Gastroesophageal sphincter (tissue), 4 donors: Measurements from ENCODE around the gene C1QTNF4. TPM values are rescaled to one million over a fixed set of nuclear protein-coding genes. Genes with fewer than 3 reads are reported as not detected.

Source experiments
- ATAC-seq: fragments of 150-250 bp; one replicate; pipeline ENCODE4 v1.9.1; 2016; ENCODE audit warnings: mild to moderate bottlenecking, moderate library complexity
- H3K27ac ChIP-seq, 4 donors: fragments of 200-600 bp; sonication (generic) in 3 of 4; 1 replicate in 3 of 4; 2 replicates in 1 of 4; pipeline ENCODE4 v1.5.1; 2016 to 2019
- H3K27me3 ChIP-seq: fragments of 200-600 bp; sonication (generic); one replicate; pipeline ENCODE4 v1.5.1; 2019
- H3K36me3 ChIP-seq, 2 donors: fragments of 200-600 bp; sonication (generic); one replicate each; pipeline ENCODE4 v1.5.1; 2019; ENCODE audit warnings: control low read depth in 1 of 2
- H3K4me1 ChIP-seq, 3 donors: fragments of 200-600 bp; sonication (generic); 1 replicate in 2 of 3; 2 replicates in 1 of 3; pipeline ENCODE4 v1.5.1; 2016 to 2019; ENCODE audit warnings: control low read depth in 2 of 3
- H3K4me3 ChIP-seq, 2 donors: fragments of 200-600 bp; sonication (generic); one replicate each; pipeline ENCODE4 v1.5.1; 2019; ENCODE audit warnings: mild to moderate bottlenecking in 1 of 2, moderate library complexity in 1 of 2
- H3K9me3 ChIP-seq, 3 donors: fragments of 200-600 bp; sonication (generic); one replicate each; pipeline ENCODE4 v1.5.1; 2017 to 2019; ENCODE audit warnings: control low read depth in 2 of 3
- EP300 ChIP-seq: sonication (generic); formaldehyde crosslinking; IDR thresholded peaks from one replicate; pipeline ENCODE4 v1.6.1; 2017; ENCODE audit warnings: antibody characterized with exemption, mild to moderate bottlenecking
- POLR2A ChIP-seq, 2 donors: fragments of 450-650 bp; IDR thresholded peaks; one replicate each; pipeline ENCODE4 v1.6.1; 2017; ENCODE audit warnings: antibody characterized with exemption in 2 of 2, mild to moderate bottlenecking in 2 of 2, moderate library complexity in 1 of 2
- POLR2AphosphoS5 ChIP-seq: sonication (generic); formaldehyde crosslinking; IDR thresholded peaks from one replicate; pipeline ENCODE4 v1.6.1; 2017; ENCODE audit warnings: antibody characterized with exemption
- WGBS, 2 donors: methylation state at CpG; one replicate each; pipeline ENCODE4 v1.1.5; 2018; ENCODE audit warnings: low coverage in 1 of 2; 5-methylcytosine and 5-hydroxymethylcytosine counted together
- total RNA-seq, 4 donors: library from RNA; depleted of rRNA; stranded (reverse); fragments of >200 nt; gene quantifications; one replicate each; pipeline ENCODE4 v1.1.0, GENCODE V29; 2016
- TF ChIP-seq, protein P1 (sequence below), 4 experiments: fragments of 200-600 bp in 2 of 4; fragments of 450-650 bp in 2 of 4; sonication (generic) in 1 of 4; IDR thresholded peaks; one replicate each; pipeline ENCODE4 v1.5.1; 2017 to 2019; ENCODE audit warnings: antibody characterized with exemption in 4 of 4, mild to moderate bottlenecking in 2 of 4, moderate library complexity in 2 of 4

C1QTNF4 gene
- total RNA-seq, 4 donors from 2014 or later: 0.47 to 5.1 (median 2.3) TPM

DNA sequence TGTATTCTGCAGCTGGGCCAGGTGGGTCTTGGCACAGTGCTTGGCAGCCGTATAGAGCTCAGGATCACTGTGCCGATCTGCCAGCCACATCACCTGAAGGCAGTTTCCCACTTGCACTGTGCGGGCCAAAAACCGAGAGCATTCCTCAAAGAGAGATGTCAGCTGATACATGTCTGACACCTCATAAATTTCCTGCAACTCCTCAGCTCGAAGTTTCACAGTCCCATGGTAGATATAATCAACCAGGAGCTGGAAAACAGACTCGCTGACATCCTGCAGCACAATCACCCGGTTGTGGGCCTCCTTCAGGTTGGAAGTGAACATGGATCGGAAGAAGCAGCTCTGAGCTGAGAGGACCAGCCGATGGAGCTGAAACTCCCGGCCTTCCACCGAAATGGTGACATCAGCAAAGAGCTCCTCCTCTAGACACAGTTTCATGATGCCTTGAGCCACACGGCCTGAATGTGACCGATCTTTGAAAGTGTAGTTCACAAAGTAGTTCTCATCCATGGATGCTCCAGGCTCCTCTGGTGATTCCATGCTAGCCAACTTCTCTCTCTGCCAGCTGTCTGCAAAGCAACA is 16.7 kb downstream of the C1QTNF4 start:
- no peak for TF ChIP-seq POLR2A (IDR thresholded peaks at IDR 0.05)
- TF ChIP-seq POLR2AphosphoS5: no peak
- no peak for TF ChIP-seq EP300
- TF ChIP-seq, protein P1, sequence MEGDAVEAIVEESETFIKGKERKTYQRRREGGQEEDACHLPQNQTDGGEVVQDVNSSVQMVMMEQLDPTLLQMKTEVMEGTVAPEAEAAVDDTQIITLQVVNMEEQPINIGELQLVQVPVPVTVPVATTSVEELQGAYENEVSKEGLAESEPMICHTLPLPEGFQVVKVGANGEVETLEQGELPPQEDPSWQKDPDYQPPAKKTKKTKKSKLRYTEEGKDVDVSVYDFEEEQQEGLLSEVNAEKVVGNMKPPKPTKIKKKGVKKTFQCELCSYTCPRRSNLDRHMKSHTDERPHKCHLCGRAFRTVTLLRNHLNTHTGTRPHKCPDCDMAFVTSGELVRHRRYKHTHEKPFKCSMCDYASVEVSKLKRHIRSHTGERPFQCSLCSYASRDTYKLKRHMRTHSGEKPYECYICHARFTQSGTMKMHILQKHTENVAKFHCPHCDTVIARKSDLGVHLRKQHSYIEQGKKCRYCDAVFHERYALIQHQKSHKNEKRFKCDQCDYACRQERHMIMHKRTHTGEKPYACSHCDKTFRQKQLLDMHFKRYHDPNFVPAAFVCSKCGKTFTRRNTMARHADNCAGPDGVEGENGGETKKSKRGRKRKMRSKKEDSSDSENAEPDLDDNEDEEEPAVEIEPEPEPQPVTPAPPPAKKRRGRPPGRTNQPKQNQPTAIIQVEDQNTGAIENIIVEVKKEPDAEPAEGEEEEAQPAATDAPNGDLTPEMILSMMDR (IDR thresholded peaks at IDR 0.05): no peak
- H3K4me1 ChIP-seq: peaks cover 5 to 49% (median 22%) of the 10 kb centered on the region in 3 donors
- peak overlapping the region in 3 of 4 donors; percentile 89 to 90 (median 89) for H3K27ac ChIP-seq
- no peaks in the 10 kb centered on the region for H3K9me3 ChIP-seq
- no peak for ATAC-seq
- peak overlapping the region in 1 of 2 donors; percentile 93 for H3K4me3 ChIP-seq
- peaks cover 0 to 72% of the 10 kb centered on the region in 2 donors for H3K36me3 ChIP-seq
- WGBS, 2 donors: 28 to 59% methylated on average over 2 to 4 of the region's 13 CpGs
- no peaks in the 10 kb centered on the region for H3K27me3 ChIP-seq

DNA sequence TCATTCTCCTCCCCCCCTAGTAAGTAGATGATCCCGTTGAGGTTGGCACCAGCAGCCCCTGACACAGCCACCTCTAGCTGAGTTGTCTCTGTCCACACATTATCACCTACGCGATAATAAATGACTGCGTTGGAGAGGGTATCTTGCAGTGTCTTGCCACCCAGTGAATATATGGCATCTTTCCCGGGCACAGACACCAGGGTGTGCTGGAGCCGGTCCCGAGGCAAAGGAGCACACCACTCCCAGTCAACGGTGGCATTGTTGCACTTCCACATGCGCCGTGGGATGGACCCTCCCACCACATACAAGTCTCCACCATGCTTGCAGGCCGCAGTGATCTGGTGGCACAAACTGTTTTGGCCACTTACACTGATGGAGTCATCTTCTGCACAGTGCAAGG is 20.9 kb downstream of the C1QTNF4 start:
- Histone ChIP-seq H3K4me3 (no peak overlapping the region), H3K36me3 (peaks cover 0 to 90% of the 10 kb centered on the region in 2 donors), H3K27ac (no peak overlapping the region), H3K9me3 (no peaks in the 10 kb centered on the region), H3K27me3 (no peaks in the 10 kb centered on the region), H3K4me1 (peaks cover 3 to 36% (median 18%) of the 10 kb centered on the region in 3 donors)
- WGBS, 2 donors: 37% methylated on average over 2 of the region's 11 CpGs; no CpG with 5 or more reads in 1 of the 2 donors
- no peak for ATAC-seq
- TF ChIP-seq POLR2A (IDR thresholded peaks at IDR 0.05) (no peak), EP300 (no peak), POLR2AphosphoS5 (no peak)
- TF ChIP-seq, protein P1 (IDR thresholded peaks at IDR 0.05): no peak

DNA sequence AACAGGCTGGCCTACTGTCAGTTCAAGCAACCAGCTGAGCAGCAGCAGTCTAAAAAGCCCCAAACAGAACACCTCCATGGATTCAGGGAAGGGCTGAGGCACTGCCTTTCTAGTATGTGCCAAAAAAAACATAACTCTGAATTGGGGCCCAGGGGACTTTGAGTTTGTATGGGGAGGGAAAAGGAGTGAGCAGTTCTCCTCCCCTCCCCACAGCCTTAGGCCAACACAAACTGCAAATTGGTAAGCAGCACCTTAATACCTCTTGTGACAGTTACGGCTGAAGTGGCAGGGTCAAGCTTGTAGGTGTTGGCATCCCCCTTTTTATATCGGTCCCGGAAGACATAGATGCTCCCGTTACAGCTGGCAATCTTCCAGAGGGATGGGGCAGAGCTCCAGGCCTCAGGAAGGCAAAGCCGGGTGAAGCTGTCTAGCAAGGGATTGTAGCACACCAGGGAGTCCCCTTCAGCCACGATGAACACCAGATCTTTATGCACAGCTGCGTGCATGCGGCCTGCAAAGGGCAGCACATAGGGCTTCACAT is 21.4 kb downstream of the C1QTNF4 start:
- H3K27me3 ChIP-seq: no peaks in the 10 kb centered on the region
- no peaks in the 10 kb centered on the region for H3K9me3 ChIP-seq
- peaks cover 0 to 94% of the 10 kb centered on the region in 2 donors for H3K36me3 ChIP-seq
- peaks cover under 1 to 31% (median 14%) of the 10 kb centered on the region in 3 donors for H3K4me1 ChIP-seq
- ATAC-seq: no peak
- WGBS, 2 donors: 71% methylated on average over 1 of the region's 8 CpGs; no CpG with 5 or more reads in 1 of the 2 donors
- no peak overlapping the region for H3K27ac ChIP-seq
- no peak overlapping the region for H3K4me3 ChIP-seq
- no peak for TF ChIP-seq EP300
- TF ChIP-seq, protein P1 (IDR thresholded peaks at IDR 0.05): no peak
- TF ChIP-seq POLR2AphosphoS5: no peak
- no peak for TF ChIP-seq POLR2A (IDR thresholded peaks at IDR 0.05)

DNA sequence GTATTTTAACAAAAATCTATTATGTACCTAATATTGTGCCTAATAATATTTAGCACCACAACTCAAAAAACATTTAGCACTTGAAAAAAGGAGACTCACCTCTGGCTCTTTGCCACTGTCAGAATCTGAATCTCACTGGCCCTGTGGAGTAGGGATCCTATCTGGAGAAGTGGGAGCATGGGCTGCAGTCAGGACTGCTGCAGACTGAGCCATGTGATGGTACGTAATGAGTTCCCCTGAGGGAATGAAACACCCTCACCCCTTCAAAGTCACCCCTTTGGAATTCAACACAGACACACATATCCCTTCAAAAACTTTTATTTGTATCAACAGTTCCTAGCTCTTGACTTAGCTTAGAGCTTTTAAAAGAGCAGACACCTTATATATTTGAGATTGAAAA is 22.3 kb downstream of the C1QTNF4 start:
- Histone ChIP-seq H3K4me1 (peaks cover 0 to 29% (median 8%) of the 10 kb centered on the region in 3 donors), H3K27ac (no peak overlapping the region), H3K9me3 (no peaks in the 10 kb centered on the region), H3K27me3 (no peaks in the 10 kb centered on the region), H3K36me3 (peaks cover 0 to 88% of the 10 kb centered on the region in 2 donors), H3K4me3 (no peak overlapping the region)
- no peak for TF ChIP-seq EP300
- TF ChIP-seq POLR2AphosphoS5: no peak
- TF ChIP-seq POLR2A (IDR thresholded peaks at IDR 0.05): no peak
- TF ChIP-seq, protein P1 (IDR thresholded peaks at IDR 0.05): no peak
- WGBS, 2 donors: 43 to 69% methylated on average over 1 of the region's 1 CpG
- no peak for ATAC-seq

DNA sequence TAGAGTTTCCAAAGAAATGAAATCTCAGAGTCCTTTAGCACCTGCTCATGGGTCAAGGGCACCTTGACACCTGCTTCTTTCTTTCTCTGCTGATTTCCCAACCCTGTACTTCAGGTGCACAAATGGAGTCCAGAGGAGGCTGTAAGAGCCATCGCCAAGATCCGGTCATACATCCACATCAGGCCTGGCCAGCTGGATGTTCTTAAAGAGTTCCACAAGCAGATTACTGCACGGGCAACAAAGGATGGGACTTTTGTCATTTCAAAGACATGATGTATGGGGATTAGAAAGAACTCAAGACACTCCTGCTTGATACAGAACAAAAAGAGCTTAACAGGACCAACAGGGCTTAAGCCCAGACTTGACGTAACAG is 22.9 kb downstream of the C1QTNF4 start:
- Histone ChIP-seq H3K27me3 (no peaks in the 10 kb centered on the region), H3K4me1 (peaks cover 0 to 29% (median 11%) of the 10 kb centered on the region in 3 donors), H3K27ac (no peak overlapping the region), H3K9me3 (no peaks in the 10 kb centered on the region), H3K4me3 (no peak overlapping the region), H3K36me3 (peaks cover 0 to 83% of the 10 kb centered on the region in 2 donors)
- TF ChIP-seq EP300 (no peak), POLR2AphosphoS5 (no peak), POLR2A (IDR thresholded peaks at IDR 0.05) (no peak)
- TF ChIP-seq, protein P1 (IDR thresholded peaks at IDR 0.05): no peak
- no peak for ATAC-seq
- WGBS, 2 donors: 75 to 80% methylated on average over 1 to 4 of the region's 4 CpGs
